HG03439 (cell line): ENCODE data around the gene PNRC2.
"Not testable (repeated sequence)": the region's sequence is repeated elsewhere in the genome, so short reads cannot be mapped to it uniquely, and the experiment has no call there.

Experiments used
- ATAC-seq: cut with Tn5 transposase; IDR thresholded peaks from one replicate; pipeline ENCODE4 v1.9.1; 2021; ENCODE audit warnings: mild to moderate bottlenecking, moderate library complexity; ENCODE audit not compliant: unreplicated experiment

PNRC2 gene

GRCh38 chr1:23987038-23987437, 27.4 kb downstream of the PNRC2 start:
- not testable (repeated sequence) for ATAC-seq

DNA sequence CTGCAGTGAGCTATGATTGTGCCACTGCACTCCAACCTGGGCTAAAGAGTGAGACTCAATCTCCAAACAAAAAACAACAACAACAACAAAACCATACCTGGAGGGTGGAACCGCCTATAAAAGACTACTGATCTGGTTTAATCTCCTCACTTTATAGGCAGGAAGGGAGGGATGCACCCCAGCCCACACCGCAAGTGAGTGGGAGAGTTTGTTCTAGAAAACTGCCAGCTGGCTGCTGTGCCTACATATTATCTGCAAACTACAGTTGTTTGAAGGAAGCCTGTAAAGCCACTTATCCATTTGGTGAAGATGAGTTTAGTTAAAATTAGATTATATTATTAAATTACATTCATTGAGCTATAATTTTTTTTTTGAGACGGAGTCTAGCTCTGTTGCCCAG, 29.6 kb downstream of the PNRC2 start:
- no peak for ATAC-seq

DNA sequence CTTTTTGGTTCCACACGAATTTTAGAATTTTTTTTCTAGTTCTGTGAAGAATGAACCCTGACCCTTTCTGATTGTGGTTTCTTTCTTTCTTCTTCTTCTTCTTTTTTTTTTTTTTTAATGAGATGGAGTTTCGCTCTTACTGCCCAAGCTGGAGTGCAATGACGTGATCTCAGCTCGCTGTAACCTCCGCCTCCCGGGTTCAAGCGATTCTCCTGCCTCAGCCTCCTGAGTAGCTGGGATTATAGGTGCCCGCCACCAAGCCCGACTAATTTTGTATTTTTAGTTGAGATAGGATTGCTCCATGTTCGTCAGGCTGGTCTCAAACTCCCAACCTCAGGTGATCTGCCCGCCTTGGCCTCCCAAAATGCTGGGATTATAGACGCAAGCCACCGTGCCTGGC, 32.4 kb downstream of the PNRC2 start:
- ATAC-seq, result not testable (repeated sequence)

DNA sequence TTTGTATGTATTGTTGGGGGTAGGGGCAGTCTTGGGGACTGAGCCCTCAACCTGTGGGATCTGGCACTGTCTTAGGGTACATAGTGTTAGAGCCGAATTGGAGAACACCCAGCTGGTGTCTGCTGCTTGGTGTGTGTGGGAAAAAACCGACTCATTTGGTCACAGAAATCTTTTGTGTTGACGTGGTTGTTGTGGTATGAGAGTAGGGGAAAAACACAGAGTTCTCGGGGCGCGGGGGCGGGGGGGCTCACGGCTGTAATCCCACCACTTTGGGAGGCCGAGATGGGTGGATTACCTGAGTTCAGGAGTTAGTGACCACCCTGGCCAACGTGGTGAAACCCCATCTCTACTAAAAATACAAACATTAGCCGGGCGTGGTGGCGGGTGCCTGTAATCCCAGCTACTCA, 35.8 kb downstream of the PNRC2 start:
- no peak for ATAC-seq

- no peak for ATAC-seq
Observed at GRCh38 chr1:23996700-23997229, 37.1 kb downstream of the PNRC2 start.

DNA sequence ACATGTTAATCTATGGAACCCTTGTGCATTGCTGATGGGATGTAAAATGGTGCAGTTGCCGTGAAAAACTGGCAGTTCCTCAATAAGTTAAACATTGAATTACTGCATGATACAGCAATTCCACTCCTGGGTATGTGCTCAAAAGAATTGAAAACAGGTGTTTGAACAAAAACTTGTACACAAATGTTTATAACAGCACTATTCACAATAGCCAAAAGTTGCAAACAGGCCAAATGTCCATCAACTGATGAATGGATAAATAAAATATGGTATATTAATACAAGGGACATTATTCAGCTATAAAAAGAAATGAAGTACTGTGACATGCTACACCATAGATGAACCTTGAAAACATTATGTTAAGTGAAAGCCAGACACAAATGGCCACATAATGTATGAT, 38.2 kb downstream of the PNRC2 start:
- ATAC-seq, result no peak

DNA sequence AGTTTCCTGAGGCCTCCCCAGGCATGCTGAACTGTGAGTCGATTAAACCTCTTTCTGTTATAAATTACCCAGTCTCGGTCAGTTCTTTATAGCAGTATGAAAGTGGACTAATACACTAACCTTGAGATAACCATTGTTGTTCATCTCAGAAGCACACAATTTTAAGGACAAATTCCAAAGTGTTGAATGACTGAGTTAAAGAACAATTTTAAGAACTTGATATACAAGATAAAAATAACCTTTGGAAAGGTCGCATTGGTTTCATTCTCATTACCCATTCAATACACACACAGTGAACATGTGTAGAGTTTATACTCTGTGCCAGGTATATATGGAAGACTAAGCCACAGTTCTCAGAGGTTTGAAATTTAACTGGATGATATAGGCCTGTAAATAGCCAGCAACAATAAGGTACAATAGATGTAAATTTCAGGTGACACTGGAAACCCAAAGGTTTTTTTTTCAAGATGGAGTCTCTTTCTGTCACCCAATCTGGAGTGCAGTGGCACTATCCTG, 39.6 kb downstream of the PNRC2 start:
- no peak for ATAC-seq

DNA sequence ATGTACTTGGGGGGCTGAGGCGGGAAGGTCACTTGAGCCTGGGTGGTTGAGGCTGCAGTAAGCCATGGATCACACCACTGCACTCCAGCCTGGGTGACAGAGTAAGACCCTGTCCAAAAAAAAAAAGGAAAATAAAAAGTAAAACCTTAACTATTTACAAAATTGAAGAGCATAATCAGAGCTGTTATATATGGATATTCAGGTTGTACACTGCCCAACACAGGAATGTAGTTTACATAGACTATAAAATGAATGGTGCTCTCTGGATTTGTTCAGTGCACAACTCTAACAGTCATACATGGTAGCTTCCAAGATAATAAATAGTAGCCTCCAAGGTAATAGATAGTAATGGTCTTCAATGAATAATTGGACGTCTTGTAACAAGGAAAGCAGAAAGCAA, 43.1 kb downstream of the PNRC2 start:
- ATAC-seq, result no peak

DNA sequence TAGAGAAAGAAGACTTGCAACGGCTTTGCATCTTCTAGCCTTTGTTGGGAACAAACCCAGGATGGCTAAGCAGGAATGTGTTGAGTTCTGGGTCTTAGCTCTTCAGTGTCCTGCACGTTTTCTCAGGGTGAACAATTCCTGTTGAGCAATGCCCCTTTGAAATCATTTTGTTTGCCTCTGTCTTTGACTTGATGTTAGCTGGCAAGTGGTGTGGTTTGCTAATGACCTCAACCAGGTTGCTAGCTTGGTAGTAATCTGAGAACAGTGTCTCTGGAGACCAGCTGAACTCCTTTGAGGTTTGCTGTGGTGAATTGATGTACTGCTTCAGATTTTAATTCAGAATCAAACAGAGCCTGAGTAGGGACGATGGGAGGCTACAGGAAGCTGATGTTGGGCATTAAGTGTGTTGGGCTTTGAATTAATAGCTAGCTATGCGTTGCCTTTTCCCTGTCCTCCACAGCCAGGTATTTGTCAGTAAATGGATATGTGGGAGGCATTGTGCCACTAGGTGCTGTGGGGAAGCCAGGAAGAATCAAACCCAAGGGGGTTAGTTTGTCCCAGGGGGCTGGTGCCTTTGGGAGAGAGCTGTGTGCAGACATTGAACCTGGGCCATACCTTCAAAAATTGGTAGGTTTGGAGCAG, 43.8 kb downstream of the PNRC2 start:
- no peak for ATAC-seq

GRCh38 chr1:24004132-24004531, 44.5 kb downstream of the PNRC2 start:
- ATAC-seq, result no peak

- no peak for ATAC-seq
Observed at GRCh38 chr1:24005163-24005562, 45.5 kb downstream of the PNRC2 start.

DNA sequence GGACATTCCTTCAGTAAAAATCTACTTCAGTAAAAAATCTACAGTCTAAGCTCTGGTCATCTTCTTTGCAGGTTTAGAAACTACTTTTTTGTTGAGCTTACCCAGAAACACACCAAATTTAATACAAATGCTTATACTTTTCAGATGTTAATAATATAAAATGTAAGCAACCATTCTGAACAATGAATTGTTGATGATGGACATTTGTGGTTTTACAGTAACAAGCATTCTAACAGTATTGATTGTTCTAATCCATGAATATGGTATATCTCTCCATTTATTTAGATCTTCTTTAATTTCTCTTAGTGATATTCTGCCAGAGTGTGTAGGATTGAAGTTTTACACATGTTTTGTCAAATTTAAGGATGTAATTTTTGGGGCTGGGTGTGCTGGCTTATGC, 47.5 kb downstream of the PNRC2 start:
- no peak for ATAC-seq

GRCh38 chr1:24008574-24009184, 49.1 kb downstream of the PNRC2 start:
- ATAC-seq, result not testable (repeated sequence)

GRCh38 chr1:24009406-24009805, 49.8 kb downstream of the PNRC2 start:
- no peak for ATAC-seq

- no peak for ATAC-seq
Observed at GRCh38 chr1:24010650-24011049, 51.0 kb downstream of the PNRC2 start.

GRCh38 chr1:24012878-24013277, 53.2 kb downstream of the PNRC2 start:
- not testable (repeated sequence) for ATAC-seq
